Endodermal cell (in vitro differentiated cells): ENCODE measurements around the gene CAMK2B. TPM values are rescaled to one million over a fixed set of nuclear protein-coding genes. Genes with fewer than 3 reads are reported as not detected.

Experiments used
- DNase-seq: peaks from one replicate; pipeline ENCODE4 v3.0.0-alpha.2; 2017
- H3K27ac ChIP-seq: 2 replicates; pipeline ENCODE4 v1.5.1; 2013; ENCODE audit warnings: mild to moderate bottlenecking, low read depth, low read length, moderate library complexity
- H3K27me3 ChIP-seq: 2 replicates; pipeline ENCODE4 v1.6.1; 2013; ENCODE audit warnings: mild to moderate bottlenecking, low read length, moderate library complexity; ENCODE audit not compliant: insufficient read depth, control insufficient read depth, poor library complexity, severe bottlenecking
- H3K36me3 ChIP-seq: 2 replicates; pipeline ENCODE4 v1.7.0; 2013; ENCODE audit warnings: mild to moderate bottlenecking, low read length, moderate library complexity; ENCODE audit not compliant: control insufficient read depth, insufficient read depth
- H3K4me1 ChIP-seq: one replicate; pipeline ENCODE4 v1.7.0; 2013; ENCODE audit warnings: low read length; ENCODE audit not compliant: control insufficient read depth, insufficient read depth
- H3K4me3 ChIP-seq: 2 replicates; pipeline ENCODE4 v1.5.1; 2013; ENCODE audit warnings: mild to moderate bottlenecking, low read length, moderate library complexity
- H3K9ac ChIP-seq: 2 replicates; pipeline ENCODE4 v1.6.1; 2013; ENCODE audit warnings: mild to moderate bottlenecking, low read length, moderate library complexity; ENCODE audit not compliant: poor library complexity, severe bottlenecking; ENCODE audit errors: extremely low read depth
- H3K9me3 ChIP-seq: 2 replicates; pipeline ENCODE4 v1.6.1; 2013; ENCODE audit warnings: mild to moderate bottlenecking, low read length, moderate library complexity; ENCODE audit not compliant: control insufficient read depth
- H3K27ac Mint-ChIP-seq: 2 replicates; pipeline ENCODE4 v1.8.0; 2020; ENCODE audit warnings: mixed read lengths
- H3K27me3 Mint-ChIP-seq: 2 replicates; pipeline ENCODE4 v1.8.0; 2021; ENCODE audit warnings: mild to moderate bottlenecking, mixed read lengths; ENCODE audit not compliant: insufficient read depth
- H3K36me3 Mint-ChIP-seq: 2 replicates; pipeline ENCODE4 v1.8.0; 2020; ENCODE audit warnings: low read depth, mixed read lengths
- H3K4me1 Mint-ChIP-seq: 2 replicates; pipeline ENCODE4 v1.8.0; 2020; ENCODE audit warnings: mixed read lengths
- H3K4me3 Mint-ChIP-seq: 2 replicates; pipeline ENCODE4 v1.8.0; 2020; ENCODE audit warnings: mild to moderate bottlenecking, moderate library complexity, mixed read lengths
- H3K9me3 Mint-ChIP-seq: 2 replicates; pipeline ENCODE4 v1.8.0; 2020; ENCODE audit warnings: mild to moderate bottlenecking, mixed read lengths
- CTCF ChIP-seq: fragments of 200-600 bp; sonication (generic); conservative IDR thresholded peaks from 2 replicates; pipeline ENCODE4 v1.5.0; 2021; ENCODE audit warnings: antibody characterized with exemption, mild to moderate bottlenecking
- WGBS, 2 experiments: methylation state at CpG; one replicate each; pipeline versions ENCODE4 v1.1.5 to v1.1.7; 2013; ENCODE audit warnings: missing lambda C conversion rate in 2 of 2, mixed read lengths in 1 of 2; ENCODE audit not compliant: insufficient coverage in 1 of 2, insufficient read length in 1 of 2; 5-methylcytosine and 5-hydroxymethylcytosine counted together
- total RNA-seq, 2 donors: library from RNA; stranded (reverse); fragmentation: NEBNext Ultra II Directional in 1 of 2; extraction: Animal tissue kit (Norgen Biotek cat#: 25700) in 1 of 2; gene quantifications; 2 replicates in 1 of 2; 3 replicates in 1 of 2; pipeline ENCODE4 v1.2.1, GENCODE V29; 2021

CAMK2B gene
- total RNA-seq, 2 donors from 2014 or later = 0.26 TPM; not detected in 1

- 73 to 86% methylated on average over 5 to 8 of the region's 8 CpGs for WGBS, 2 experiments
- Histone ChIP-seq H3K27ac (no peak overlapping the region), H3K4me1 (no peaks in the 10 kb centered on the region), H3K36me3 (no peaks in the 10 kb centered on the region), H3K4me3 (no peak overlapping the region), H3K27me3 (peaks cover 68% of the 10 kb centered on the region), H3K9me3 (no peaks in the 10 kb centered on the region), H3K9ac (no peak overlapping the region)
- no peak for TF ChIP-seq CTCF
- Mint-ChIP-seq H3K9me3 (no peaks in the 10 kb centered on the region), H3K36me3 (no peaks in the 10 kb centered on the region), H3K27me3 (peaks cover 40% of the 10 kb centered on the region), H3K4me1 (no peaks in the 10 kb centered on the region), H3K27ac (no peak overlapping the region), H3K4me3 (no peak overlapping the region)
- no peak for DNase-seq
These were observed 12.4 kb downstream of the CAMK2B start for GRCh38 chr7:44313016-44313415.

- H3K27me3 Mint-ChIP-seq = peaks cover 48% of the 10 kb centered on the region
- no peaks in the 10 kb centered on the region for H3K4me1 Mint-ChIP-seq
- DNase-seq = peak; percentile 31
- no peaks in the 10 kb centered on the region for H3K36me3 ChIP-seq
- H3K4me3 ChIP-seq = no peak overlapping the region
- no peak overlapping the region for H3K27ac ChIP-seq
- WGBS, 2 experiments = 89 to 97% methylated on average over 12 to 16 of the region's 16 CpGs
- no peaks in the 10 kb centered on the region for H3K9me3 ChIP-seq
- H3K4me3 Mint-ChIP-seq = no peak overlapping the region
- no peak overlapping the region for H3K9ac ChIP-seq
- no peaks in the 10 kb centered on the region for H3K4me1 ChIP-seq
- peaks cover 64% of the 10 kb centered on the region for H3K27me3 ChIP-seq
- no peak for TF ChIP-seq CTCF
- H3K9me3 Mint-ChIP-seq = no peaks in the 10 kb centered on the region
- no peak overlapping the region for H3K27ac Mint-ChIP-seq
- no peaks in the 10 kb centered on the region for H3K36me3 Mint-ChIP-seq
These were observed 13.6 kb downstream of the CAMK2B start for GRCh38 chr7:44311561-44312495.

- Histone ChIP-seq H3K4me1 (no peaks in the 10 kb centered on the region), H3K36me3 (no peaks in the 10 kb centered on the region), H3K9me3 (no peaks in the 10 kb centered on the region), H3K4me3 (peak overlapping the region; percentile 29), H3K9ac (no peak overlapping the region), H3K27me3 (peaks cover 51% of the 10 kb centered on the region), H3K27ac (no peak overlapping the region)
- peaks cover 54% of the 10 kb centered on the region for H3K27me3 Mint-ChIP-seq
- peak overlapping the region; percentile 43 for H3K4me3 Mint-ChIP-seq
- H3K27ac Mint-ChIP-seq = no peak overlapping the region
- no peaks in the 10 kb centered on the region for H3K4me1 Mint-ChIP-seq
- no peaks in the 10 kb centered on the region for H3K9me3 Mint-ChIP-seq
- DNase-seq = no peak
- no peak for TF ChIP-seq CTCF
- 88 to 91% methylated on average over 7 to 10 of the region's 10 CpGs for WGBS, 2 experiments
- no peaks in the 10 kb centered on the region for H3K36me3 Mint-ChIP-seq
These were observed 15.1 kb downstream of the CAMK2B start for GRCh38 chr7:44310221-44310848.
